Activated CD8-positive, alpha-beta memory T cell treated with anti-CD3 and anti-CD28 coated beads for 36 hours (primary cell): ENCODE measurements around the gene ZNF232. TPM values are rescaled to one million over a fixed set of nuclear protein-coding genes. Genes with fewer than 3 reads are reported as not detected.
"Not testable (repeated sequence)": the region's sequence is repeated elsewhere in the genome, so short reads cannot be mapped to it uniquely, and the experiment has no call there.

Experiments used
- CTCF ChIA-PET: fragments of 350-600 bp; sonication (Branson Sonifier 250); formaldehyde crosslinking; loops from one replicate; lab custom pipeline; 2021; ENCODE audit warnings: antibody characterized with exemption; lab: Charles Lee
- POLR2A ChIA-PET: fragments of 350-600 bp; sonication (Branson Sonifier 250); formaldehyde crosslinking; loops from one replicate; lab custom pipeline; 2021; ENCODE audit warnings: antibody characterized with exemption; lab: Charles Lee
- total RNA-seq, 2 experiments: library from RNA; stranded (reverse); gene quantifications; one replicate each; pipeline ENCODE4 v1.2.3, GENCODE V29; 2021

Gene ZNF232
- total RNA-seq, 2 experiments from 2014 or later = 23.9 to 24.8 TPM

DNA sequence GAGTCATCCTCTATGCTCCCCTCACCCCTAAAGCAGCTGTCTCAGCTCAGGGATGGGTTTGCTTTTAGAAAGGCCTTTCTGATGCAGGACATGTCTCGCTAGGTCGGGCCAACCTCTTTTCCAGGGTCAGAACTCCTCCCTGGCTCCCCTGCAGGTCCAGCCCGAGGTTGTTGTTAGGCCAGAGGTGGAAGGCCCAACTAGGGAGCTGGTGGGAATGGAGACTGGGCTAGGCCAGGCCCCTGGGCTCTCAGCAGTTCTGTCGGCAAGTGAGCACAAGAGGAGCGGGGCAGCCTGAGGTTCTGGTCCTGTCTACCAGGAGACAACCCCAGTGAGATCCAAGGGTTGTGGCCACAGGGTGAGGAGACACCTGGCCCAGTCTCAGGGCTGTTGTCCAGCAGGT is 19.0 kb upstream of the ZNF232 start:
- CTCF ChIA-PET, POLR2A ChIA-PET: not testable (repeated sequence)

DNA sequence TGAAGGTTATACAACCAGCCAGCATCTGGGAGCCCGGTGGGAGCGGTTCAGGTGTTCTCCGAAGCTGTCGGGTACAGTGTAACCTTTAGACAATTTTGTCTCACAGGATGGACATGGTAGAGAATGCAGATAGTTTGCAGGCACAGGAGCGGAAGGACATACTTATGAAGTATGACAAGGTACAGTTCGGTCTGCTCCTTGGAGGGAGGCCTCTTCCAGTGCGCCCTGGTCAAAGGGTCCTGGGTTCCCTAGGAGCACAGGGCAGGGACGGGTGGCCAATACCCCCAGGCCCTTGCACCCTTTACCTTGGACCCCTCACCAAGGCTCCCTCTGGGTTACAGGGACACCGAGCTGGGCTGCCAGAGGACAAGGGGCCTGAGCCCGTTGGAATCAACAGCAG is 18.6 kb upstream of the ZNF232 start:
- POLR2A ChIA-PET, CTCF ChIA-PET: not testable (repeated sequence)

GRCh38 chr17:5129770-5130169 is 18.1 kb upstream of the ZNF232 start:
- CTCF ChIA-PET, POLR2A ChIA-PET: not testable (repeated sequence)

GRCh38 chr17:5128905-5129535 is 17.3 kb upstream of the ZNF232 start:
- CTCF ChIA-PET = no interaction called here

GRCh38 chr17:5128387-5128786 is 16.7 kb upstream of the ZNF232 start:
- CTCF ChIA-PET, POLR2A ChIA-PET: not testable (repeated sequence)

More at GRCh38 chr17:5128905-5129535, 17.3 kb upstream of the ZNF232 start:
- POLR2A ChIA-PET = no interaction called here

DNA sequence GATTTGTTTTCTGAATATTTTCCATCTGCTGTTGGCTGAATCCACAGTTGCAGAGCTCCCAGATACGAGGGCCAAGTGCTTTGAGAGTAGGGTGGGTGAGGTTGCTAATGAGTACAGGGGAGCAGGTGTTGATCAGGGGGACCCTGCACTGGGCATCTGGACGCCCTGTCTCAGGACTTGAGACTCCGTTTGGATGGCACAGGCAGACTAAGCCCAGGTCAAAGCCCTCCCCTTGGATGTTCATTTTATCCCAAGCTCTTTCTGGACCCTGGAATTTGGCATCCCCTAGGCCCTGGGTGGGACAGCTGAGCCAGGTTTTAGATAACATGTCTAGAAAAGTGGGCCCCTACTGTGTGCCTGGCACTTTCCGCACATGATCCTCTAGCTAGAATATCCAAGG is 16.2 kb upstream of the ZNF232 start:
- ChIA-PET POLR2A (no interaction called here), CTCF (no interaction called here)

- CTCF ChIA-PET = interaction anchor here (0.5 kb wide), 1 partner anchor 429 kb away, joined by 4 read pairs; no protein-coding TSS in a partner anchor
Measured at GRCh38 chr17:5126719-5127488, 15.2 kb upstream of the ZNF232 start.

GRCh38 chr17:5124896-5125295 is 13.2 kb upstream of the ZNF232 start:
- POLR2A ChIA-PET, CTCF ChIA-PET: not testable (repeated sequence)

More at GRCh38 chr17:5126719-5127488, 15.2 kb upstream of the ZNF232 start:
- POLR2A ChIA-PET = no interaction called here

DNA sequence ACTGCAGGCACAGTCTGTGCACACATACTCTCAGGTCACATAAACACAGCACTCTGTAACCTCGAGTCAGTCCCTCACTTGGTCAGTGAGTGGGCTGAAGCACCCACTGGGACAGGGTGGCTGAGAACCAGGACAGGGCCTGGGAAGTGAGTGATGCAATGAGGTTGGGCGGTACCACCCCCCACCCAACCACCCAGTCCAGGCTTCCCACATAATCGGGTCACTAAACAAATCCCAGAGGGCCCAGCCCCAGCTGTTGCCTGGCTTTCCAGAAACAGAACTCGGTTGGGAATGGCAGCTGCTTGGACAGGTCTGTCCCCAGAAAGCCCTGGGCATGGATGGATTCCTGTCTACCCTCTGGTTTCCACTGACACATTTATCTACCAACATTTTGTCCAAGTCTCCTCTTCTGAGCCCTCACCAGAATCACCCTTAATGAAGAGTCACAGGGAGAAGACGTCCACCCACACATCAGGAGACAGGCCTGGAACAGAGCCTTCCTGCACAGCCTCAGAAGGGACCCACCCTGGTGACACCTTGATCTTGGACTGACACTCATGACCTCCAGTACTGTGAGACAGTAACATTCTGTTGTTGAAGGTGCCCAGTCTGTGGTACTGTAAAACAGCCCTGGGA is 12.6 kb upstream of the ZNF232 start:
- POLR2A ChIA-PET, CTCF ChIA-PET: not testable (repeated sequence)

DNA sequence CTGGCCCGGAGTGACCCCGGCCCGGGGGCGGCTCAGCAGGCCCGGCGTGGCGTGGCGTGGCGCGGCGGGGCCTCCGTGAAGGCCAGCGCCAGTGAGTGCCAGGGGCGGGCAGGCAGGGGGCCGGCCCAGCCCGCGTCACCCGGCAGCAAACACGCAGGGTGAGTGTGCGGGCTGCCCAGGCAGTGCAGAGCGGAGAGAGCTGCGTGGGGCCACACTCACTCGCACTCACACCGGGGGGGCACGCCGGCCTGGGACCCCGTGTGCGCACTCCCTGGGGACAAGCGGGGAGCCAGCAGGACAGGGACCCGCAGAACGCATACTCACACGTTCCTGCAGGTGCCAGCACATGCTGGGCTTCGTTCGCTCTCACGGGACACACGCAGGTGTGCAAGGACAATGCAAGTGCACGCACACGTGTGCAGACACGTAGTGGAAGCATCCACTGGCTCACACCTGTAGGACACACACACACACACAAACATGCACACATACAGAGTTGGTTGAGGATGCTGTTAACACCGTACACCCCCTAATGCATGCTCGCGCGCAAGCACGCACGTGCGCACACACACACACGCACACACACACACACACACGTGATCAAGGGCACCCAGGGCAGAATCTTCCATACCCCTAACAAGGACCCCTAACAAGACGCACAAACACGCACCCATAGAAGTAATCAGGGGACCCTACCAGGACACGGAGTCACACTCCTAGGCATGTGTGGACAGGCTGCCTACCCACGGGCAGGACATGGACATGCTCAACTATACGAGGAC is 11.9 kb upstream of the ZNF232 start:
- ChIA-PET CTCF (interaction anchor here (0.5 kb wide), 1 partner anchor 71 kb away, joined by 3 read pairs; no protein-coding TSS in a partner anchor), POLR2A (no interaction called here)

DNA sequence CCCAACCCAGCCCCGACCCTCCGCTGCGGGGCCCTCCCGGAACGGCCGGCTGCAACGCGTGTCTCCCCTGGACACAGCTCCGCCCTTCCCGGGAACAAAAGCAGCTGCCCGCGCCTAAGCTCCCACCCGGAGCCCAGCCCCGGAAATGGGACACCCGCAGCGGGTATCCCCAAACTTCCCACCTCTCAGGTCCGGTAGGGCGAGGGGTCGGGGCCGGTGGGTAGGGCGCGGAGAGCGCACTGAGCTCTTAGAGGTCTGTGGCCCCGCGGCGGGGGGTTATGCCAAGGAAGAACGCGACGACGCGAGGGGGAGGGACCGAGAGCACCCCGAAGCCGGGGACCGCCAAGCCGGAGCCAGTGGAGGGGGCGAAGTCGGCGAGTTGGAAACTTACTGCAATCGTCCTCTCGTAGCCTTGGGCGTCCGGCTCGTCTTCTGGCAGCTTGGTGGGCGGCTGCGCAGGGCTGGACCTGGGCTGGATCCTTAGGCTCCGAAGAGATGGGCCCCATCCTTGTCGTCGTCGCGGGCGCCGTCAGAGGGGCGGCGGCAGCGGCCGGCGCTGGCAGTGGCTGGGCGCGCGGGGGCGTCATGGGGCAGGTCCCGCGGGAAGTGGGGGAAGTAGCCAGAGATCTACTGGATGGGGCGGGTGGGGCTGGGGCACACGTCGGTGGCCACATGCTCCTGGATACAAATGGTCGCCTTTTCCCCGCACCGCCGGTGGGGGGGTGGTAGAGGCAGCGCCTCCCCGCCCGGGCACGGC is 11.1 kb upstream of the ZNF232 start:
- POLR2A ChIA-PET = no interaction called here
- CTCF ChIA-PET = interaction anchor here (0.5 kb wide), 1 partner anchor 72 kb away, joined by 3 read pairs; no protein-coding TSS in a partner anchor

GRCh38 chr17:5122056-5122455 is 10.4 kb upstream of the ZNF232 start:
- POLR2A ChIA-PET, CTCF ChIA-PET: not testable (repeated sequence)

- CTCF ChIA-PET = no interaction called here
- POLR2A ChIA-PET = no interaction called here
Measured at GRCh38 chr17:5121186-5121841, 9.6 kb upstream of the ZNF232 start.

- CTCF ChIA-PET = interaction anchor here (0.6 kb wide), 1 partner anchor 1790 kb away, joined by 3 read pairs; no protein-coding TSS in a partner anchor
- POLR2A ChIA-PET = not testable (repeated sequence)
Measured at GRCh38 chr17:5120436-5121185, 8.9 kb upstream of the ZNF232 start.

DNA sequence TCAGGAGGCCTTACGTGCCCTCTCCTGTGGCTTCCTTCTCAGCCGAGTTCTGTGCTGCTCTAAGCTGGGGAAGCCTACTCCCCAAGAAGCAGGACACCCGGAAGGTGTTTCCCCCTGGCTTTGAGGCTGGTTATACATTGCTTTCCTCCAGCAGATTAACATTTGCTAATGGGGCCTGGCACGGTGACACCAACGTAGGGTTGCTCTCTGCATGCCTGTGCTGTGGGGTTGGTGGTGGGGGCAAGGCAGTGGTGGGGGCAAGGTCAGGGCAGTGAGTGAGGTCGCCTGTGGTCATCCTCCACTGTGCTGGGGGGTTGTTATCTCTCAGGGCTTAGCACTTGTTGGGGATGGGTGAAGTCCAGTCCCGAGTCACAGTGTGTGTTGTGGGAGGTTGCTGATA is 8.4 kb upstream of the ZNF232 start:
- POLR2A ChIA-PET = no interaction called here
- CTCF ChIA-PET = interaction anchor here (0.6 kb wide), 1 partner anchor 1791 kb away, joined by 3 read pairs; no protein-coding TSS in a partner anchor

DNA sequence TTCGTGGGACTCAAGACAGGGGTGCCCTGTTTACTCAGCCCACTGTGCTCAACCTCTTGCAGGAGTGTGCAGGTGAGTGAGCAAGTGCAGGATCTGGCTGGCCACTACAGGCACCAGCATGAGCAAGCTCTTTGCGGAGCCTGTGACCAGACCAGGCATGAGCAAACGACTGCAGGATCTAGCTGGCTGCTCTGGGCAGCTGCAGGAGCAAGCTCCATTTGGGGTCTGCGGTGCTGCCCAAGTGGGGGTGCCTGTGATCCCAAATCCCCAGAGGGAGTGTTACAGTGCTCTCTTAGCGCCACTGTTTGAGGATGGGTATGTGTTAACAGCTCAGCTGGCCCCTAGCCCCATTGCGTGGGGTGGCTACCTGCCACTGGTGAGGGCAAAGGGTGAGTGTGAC is 6.5 kb upstream of the ZNF232 start:
- ChIA-PET POLR2A (no interaction called here), CTCF (no interaction called here)
